SIG-M5 (cell line): ENCODE data around the gene NSUN5.
"Not testable (repeated sequence)": the region's sequence is repeated elsewhere in the genome, so short reads cannot be mapped to it uniquely, and the experiment has no call there.

Experiments
- DNase-seq: peaks from one replicate; lab custom pipeline; 2025; lab: John Stamatoyannopoulos, UW

NSUN5 gene

DNA sequence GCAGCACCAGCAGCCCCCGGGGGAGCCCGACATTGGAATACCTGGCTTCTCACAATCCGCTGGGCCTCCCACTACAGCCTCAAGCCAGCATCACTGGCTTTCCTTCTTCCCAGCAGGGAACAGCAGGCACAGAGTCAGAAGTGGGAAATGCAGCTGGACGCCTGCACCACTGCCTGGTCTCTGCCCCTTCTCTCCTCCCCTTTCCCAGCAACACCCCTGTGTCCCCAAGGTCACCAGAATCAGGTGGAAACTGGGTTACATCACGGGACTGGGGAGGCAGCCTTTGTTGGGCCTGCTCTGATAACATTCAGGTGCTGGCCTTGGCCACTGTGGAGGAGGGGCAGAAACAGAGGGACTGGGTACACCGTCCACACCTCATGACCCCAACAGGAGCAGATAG is 16.8 kb upstream of the NSUN5 start:
- not testable (repeated sequence) for DNase-seq

DNA sequence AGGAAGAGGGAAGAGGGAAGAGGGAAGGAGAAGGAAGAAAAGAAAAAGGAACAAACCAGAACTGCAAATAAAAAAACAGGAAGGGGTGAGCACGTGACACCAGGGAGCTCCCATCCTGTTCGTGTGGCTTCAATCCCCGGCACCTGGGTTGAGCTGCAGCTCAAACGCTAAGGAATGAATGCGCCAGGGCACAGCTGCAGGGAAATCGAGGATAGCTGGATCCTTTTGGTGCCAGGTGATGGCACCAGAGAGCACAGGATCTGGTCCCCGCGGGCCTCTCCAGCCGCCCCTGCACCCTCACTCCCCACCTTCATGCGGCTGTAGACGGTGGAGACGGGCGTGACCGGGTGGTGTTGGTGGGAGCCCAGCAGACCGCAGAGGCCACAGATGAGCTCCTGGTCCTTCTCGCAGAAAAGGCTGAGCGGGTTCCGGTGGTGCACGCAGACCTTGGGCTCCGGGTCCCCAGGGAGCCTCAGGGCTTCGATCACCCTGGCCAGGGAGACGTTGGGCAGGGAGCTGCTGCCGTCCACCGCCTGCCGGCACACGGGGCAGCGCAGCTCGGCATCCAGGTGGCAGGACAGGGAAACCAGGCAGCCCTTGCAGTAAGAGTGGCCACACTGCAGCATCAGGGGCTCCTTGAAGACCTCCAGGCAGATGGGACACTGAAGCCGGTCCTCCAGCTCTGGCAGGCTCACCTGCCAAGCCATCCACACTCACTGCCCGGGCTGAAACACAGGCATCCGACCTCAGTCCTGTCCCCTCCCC is 15.6 kb upstream of the NSUN5 start:
- DNase-seq: not testable (repeated sequence)

DNA sequence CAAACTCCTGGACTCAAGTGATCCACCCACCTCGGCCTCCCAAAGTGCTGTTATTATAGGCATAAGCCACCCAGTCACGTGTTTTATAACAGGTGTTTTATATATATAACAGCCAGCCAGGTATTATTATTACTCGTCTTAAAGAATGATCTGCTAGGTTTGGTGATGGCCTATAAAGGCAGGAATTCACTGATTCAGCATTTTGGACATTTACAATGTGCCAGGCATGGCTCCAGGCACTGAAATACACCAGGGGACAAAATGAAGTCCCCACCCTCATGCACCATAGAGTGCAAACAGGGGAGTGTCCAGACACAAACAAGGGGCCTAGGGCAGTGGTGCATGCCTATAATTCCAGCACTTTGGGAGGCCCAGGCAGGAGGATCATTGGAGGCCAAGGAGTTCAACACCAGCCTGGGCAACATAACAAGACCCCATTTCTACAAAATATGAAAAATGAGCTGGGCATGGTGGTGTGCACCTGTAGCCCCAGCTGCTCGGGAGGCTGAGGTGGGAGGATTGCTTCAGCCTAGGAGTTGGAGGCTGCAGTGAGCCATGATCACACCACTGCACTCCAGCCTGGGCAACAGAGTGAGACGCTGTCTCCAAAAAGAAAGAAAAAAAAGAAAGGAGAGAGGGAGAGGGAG is 14.9 kb upstream of the NSUN5 start:
- DNase-seq: not testable (repeated sequence)

DNA sequence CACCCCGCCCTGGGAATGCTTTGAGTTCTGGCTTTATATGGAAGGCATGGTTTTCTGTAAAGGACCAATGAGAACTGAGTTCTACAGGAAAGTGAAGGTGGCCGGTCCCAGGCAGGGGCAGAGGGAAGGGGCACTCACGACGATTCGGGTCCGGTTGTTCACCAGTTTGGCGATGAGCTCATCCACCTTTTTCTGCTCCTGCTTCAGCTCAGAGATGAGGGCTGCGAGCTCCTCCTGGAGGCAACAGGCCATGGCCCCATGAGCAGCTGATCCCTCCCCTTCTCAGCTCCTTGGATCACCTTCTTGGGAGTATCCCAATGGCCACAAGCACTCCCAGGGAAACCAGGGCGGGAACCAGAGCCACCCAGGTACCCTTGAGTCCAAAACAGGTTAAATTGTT is 11.4 kb upstream of the NSUN5 start:
- DNase-seq: not testable (repeated sequence)

DNA sequence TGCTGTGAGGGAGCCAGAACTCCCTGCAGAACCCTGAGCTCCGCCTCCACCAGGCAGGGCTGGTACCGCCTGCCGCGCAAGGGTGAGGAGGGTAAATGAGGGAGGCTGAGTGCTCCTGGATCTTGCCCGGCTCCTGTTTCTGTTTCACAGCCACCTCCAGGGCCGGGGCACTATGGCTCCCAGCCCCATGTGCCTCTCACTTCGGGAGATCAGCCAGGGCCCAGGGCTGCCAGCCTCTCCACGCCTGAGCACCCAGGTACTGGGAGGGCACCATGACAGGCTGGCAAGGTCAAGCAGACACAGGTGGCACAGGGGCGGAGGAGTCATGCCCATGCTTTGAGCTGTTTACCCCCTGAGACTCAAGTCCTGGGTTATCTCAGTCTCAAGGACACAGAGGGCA is 10.9 kb upstream of the NSUN5 start:
- not testable (repeated sequence) for DNase-seq

DNA sequence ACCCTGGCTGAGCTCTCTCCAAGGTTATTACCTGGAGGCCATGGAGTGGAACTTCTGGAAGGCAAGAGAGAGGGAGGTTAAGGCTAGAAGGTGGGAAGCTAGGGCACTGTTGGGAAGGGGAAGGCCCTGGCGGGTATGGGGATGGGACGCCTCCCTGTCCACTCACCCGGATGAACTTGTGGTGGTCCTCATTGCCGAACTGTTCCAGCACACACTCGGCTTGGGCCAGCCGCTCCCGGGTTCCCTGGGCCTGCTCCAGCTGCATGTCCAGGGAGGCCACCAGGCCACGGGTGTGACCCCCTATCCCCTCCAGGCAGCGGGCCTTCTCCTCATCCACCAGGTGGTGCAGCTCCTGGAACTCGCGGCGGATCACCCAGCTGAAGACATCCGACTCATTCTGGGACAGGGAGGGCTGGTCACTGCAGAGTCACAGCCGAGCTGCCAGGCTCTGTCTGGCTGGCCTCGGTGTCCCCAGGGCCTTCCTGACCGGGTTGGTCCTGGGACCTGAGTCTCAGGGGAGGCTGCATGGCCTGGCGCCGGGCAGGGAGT is 10.1 kb upstream of the NSUN5 start:
- not testable (repeated sequence) for DNase-seq

DNA sequence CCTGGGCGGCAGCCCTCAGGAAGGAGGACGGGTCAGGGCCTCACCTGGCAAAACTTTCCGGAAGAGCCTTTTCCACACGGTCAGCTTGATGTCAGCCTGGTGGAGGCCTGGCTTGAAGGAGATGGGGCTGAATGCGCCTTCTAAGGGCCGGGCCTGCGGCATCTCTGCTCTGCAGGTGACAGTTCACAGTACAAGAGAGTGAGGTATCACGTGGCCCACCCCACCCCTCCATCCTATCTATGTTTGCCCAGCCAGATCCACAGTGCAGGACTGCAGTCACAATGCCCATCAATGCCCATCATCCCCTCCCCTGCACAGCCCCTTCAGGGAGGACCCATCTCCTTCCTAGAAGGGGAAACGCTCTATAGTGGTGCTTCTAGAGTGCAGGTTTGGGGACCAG is 7.9 kb upstream of the NSUN5 start:
- DNase-seq: no peak

DNA sequence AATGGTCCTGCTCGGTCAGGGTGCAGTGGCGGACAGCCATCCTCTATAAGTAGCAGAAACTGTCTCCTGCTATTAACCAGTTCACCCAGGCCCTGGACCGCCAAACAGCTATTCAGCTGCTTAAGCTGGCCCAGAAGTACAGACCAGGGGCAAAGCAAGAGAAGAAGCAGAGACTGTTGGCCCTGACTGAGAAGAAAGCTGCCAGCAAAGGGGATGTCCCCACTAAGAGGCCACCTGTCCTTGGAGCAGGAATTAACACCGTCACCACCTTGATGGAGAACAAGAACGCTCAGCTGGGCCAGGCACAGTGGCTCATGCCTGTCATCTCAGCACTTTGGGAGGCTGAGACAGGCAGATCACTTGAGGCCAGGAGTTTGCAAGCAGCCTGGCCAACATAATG is 5.6 kb upstream of the NSUN5 start:
- no peak for DNase-seq

DNA sequence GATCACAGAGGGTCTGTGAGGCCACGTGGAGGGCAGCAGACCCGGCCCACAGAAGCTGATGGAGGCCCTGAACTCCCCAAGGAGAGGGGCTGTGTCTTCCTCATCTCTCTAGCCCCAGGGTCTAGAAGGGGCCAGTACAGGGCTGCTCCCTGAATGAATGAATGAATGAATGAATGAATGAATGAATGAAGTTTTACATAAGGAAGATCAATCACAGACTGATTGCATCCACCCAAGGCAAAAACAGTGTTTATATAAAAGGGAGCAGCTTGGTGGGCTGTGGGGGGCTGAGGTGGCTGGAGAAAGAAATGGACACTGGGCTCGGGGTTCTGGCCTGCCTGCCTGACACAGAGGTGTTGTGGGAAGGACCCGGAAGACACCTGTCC is 4.9 kb upstream of the NSUN5 start:
- no peak for DNase-seq

DNA sequence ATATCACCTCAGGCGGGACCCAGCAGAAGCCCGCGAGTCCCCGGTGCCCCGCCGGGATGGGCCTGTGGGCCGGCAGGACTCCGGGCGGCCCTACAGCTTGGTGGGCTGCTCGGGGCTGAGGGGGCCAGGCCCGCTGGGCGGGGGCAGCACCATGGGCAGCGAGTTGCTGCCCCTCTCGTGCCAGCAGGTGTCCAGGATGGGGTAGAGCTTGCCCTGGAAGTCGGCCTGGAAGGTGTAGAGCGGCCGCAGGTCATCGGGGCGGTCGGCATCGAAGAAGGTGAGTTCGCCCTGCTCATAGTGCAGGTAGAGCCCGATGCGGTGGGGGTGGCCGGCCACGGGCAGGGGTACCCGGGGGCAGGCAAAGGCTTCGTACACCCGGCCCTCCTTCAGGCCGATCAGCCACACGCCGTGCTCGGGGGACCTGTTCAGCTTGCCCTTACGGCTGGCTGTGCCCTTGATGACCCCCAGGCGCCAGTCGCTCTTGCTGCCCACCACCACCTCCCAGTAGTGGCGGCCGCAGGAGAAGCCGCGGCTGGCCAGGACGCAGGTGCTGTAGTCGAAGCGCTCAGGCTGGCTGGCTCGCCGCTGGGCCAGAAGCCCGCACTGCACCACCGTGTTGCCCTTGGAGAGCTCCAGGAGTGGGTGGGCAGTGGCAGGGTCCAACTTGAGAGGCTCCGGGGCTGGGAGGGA is 4.3 kb upstream of the NSUN5 start:
- no peak for DNase-seq

DNA sequence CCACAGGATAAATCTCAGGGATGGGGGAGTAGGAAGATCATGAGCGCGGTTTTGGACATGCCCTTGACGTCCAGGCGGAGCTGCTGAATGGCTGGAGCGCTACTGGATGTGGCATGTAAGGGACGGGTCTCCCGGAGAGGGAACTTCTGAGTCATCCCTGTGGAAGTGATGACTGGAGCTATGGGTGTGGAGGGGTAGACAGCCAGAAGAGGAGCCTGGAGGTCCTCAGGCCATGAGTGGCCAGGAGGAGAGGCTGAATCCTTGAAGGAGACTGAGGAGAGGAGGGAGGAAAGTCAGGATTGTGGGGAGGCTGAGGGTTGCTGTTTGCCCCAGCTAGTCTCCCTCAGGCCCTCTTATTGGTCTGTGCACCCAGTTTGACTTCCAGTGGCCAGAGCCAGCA is 2.8 kb upstream of the NSUN5 start:
- DNase-seq: not testable (repeated sequence)

DNA sequence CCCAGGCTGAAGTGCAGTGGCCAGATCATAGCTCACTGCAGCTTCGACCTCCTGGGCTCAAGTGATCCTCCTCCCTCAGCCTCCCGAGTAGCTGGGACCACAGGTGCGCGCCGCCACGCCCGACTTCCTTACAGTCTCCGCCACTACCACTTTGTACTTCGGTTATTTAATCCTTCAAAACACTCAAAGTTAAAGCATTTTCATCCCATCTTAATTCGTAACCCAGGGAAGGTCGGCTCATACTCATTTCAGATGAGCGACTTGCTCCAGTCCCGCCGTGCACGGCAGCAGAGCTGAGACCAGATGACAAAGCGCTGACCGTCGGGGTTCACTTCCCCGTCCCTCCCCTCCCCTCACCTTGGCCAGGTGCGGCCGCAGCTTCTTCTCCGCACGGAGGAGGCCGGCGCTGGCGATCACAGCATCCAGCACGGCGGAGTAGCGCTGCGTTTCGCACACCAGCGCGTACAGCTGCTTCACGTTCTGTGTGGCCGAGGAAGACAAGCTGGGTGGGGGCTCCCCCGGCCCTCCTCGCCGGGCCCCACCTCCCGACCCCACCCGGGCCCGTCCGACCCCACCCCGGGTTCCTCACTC is 457 bp downstream of the NSUN5 start:
- no peak for DNase-seq

DNA sequence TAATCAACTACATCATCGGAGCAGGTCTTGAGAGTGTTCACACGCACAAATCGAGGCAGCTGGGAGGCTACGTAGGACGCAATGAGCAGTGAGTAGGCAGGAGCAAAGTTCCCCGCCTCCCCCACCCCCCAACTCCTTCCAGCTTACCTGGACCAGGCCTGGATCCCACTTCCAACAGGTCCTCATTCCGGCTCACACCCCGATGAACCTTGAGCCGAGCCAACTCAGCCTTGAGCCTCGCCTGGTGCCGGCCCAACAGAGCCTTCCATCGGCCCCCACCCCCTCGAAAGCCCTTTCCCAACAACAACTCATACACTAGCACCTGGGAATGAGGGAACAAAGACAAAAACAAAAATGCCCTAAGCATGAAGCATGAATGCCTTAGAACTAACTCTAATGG is 1.2 kb downstream of the NSUN5 start:
- DNase-seq: no peak

DNA sequence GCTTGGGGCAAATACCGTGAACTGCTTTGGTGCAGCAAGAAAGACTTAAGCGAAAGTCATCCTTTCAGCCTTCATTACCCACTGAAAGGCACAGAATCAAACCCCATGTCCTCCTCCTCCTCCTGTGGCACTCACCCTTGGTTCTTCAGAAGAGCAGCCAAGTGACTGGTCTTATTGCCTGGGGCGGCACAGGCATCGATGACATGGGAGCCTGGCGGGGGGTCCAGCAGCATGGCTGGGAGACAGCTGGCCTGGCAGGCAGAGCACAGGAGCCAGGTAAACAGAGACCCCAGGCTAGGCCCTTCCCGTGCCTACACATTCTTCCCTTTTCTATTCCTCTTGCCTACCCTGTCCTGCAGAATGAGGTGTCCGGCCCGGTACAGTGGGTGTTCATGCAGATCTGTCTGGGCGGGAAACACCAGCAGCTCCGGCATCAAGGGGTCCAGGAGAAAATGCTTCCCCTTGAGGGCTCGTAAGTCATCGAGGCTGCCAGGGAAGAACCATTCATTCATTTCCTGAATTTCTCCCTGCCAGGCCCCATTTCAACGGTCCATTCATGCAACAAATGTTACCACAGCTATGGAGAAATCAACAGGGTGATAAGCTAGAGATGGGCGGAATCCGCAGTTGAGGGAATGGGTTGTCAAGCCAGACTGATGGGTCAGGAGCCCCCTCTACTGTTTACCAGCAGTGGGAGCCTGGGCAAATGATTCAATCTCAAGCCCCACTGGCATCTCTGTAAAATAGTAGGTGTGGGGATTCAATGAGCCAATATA is 3.8 kb downstream of the NSUN5 start:
- not testable (repeated sequence) for DNase-seq

DNA sequence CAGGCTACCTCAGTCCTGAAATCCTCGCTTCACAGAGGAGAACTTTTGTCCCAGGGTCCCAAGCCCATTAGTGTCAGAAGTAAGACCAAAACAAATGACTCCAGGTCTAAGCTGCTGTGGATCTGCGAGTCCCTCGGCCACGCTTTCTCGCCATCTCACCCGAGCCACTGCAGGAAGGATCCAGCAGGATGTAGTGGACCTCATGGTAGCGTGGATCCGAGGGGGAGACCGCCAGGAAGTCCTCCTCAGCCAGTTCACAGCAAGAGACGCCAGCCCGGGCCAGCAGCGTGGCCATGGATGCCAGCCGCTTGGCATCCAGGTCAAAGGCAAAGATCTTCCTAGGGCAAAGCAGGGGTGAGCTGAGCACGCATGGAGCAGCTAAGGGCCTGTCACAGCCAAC is 4.6 kb downstream of the NSUN5 start:
- no peak for DNase-seq

DNA sequence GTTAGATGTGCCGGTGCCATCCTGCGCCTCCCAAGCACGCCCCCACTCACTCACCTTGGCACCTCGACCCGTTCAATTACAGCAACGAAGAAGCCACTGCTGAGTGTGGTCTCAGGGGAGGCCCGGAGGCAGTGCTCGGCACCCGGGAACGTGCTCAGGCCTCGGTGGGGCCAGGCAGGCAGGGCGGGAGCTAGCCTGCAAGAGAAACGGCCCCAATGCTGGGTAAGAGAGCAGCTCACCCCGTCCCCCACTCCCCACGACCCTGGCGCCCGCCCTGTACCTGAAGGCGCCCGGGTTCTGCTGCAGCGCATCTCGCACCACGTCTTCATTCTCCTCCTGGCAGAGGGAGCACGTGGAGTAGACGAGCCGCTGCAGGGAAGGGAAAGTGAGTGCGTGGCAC is 5.1 kb downstream of the NSUN5 start:
- no peak for DNase-seq

DNA sequence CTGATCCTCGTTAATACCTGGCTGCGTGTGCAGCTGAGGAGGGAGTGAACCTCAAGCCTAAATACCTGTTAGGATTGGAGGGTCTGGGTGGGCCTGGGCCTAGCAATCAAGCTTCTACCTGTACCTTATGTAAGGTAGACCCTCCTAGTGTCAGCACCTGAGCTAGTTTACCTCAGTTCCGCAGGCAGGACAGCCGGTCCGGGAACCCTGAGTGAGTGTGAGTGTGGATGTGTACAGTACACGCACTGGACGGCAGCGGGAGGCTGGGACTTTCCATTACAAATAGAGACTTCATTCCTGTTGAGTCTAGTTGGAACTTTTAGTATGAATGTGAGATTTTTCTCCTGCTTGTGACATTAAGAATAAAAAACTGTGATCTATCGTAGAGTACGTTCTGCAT is 5.8 kb downstream of the NSUN5 start:
- DNase-seq: not testable (repeated sequence)

DNA sequence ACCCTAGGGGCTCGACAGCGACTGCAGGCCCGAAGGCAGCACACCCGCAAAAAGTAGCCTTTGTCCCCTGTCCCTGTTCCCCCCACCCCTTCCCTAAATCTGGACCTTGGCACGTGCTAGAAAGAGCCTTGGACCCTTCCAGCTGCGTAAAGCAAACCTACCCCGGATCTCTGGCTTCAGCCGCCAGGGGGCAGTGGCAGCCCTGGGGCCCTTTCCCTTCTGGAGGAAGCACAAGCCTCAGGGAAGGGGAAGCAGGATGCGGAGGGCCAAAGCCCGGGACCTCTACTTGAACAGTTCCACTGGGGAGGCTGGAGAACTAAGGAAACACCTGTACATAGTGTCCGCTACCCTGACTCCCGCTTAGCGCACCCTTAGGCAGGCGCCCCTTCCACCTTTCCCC is 7.5 kb downstream of the NSUN5 start:
- not testable (repeated sequence) for DNase-seq

DNA sequence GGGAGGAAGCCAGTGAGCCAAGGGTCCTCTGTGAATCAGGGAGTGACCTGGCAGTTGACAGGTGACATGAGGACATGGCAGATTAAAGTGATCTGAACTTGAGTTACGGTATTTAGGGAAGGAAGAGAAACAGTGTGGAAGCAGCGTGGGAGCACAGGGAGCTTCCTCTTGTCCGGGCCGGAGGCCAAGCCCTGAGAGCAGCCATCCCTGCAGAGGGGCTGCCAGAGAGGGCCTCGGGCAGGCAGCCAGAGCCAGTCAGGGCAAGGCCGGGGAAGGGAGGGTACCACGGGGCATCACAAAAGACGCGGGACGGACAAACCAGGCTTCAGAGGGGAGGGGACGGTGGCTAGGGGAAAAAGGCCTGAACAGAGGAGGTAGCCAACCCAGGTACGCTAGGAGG is 8.8 kb downstream of the NSUN5 start:
- DNase-seq: not testable (repeated sequence)

DNA sequence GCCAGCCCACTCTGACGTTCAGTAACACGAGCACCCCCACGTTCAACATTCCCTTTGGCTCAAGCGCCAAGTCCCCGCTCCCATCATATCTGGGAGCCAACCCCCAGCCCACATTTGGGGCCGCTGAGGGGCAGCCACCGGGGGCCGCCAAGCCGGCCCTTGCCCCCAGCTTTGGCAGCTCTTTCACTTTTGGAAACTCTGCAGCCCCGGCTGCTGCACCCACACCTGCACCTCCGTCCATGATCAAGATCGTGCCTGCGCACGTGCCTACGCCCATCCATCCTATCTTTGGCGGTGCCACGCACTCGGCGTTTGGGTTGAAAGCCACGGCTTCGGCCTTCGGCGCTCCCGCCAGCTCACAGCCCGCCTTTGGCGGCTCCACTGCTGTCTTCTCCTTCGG is 10.9 kb downstream of the NSUN5 start:
- DNase-seq: not testable (repeated sequence)

DNA sequence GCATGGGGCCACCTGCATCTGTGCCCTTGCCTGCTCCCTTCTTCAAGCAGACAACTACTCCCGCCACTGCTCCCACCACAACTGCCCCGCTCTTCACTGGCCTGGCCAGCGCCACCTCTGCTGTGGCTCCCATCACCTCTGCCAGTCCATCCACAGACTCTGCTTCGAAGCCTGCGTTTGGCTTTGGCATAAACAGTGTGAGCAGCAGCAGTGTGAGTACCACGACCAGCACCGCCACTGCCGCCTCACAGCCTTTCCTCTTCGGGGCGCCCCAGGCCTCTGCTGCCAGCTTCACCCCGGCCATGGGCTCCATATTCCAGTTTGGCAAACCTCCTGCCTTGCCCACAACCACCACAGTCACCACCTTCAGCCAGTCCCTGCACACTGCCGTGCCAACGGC is 11.4 kb downstream of the NSUN5 start:
- not testable (repeated sequence) for DNase-seq

DNA sequence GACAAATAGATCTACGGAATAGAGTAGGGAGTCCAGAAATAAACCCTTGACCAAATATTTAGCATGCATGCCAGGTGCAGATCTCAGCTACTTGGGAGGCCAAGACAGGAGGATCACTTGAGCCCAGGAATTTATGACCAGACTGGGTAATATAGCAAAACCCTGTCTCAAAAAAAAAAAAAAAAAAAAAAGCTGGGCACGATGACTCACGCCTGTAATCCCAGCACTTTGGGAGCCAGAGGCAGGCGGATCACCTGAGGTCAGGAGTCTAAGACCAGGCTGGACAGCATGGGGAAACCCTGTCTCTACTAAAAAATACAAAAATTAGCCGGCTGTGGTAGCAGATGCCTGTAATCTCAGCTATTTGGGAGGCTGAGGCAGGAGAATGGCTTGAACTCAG is 31.4 kb downstream of the NSUN5 start:
- not testable (repeated sequence) for DNase-seq
